Measurements from ENCODE around the gene MDM1. TPM values are rescaled to one million over a fixed set of nuclear protein-coding genes. Genes with fewer than 3 reads are reported as not detected.

Gene MDM1
- total and polyA plus RNA-seq, 2 experiments from 2014 or later = 13.6 to 18.9 TPM

- no peaks in the 10 kb centered on the region for H3K27me3 ChIP-seq (ENCODE audit: insufficient read depth)
- H3K36me3 ChIP-seq (ENCODE audit: insufficient read depth) = no peaks in the 10 kb centered on the region
- Mint-ChIP-seq H3K27ac (no peak overlapping the region), H3K36me3 (ENCODE audit: low read depth) (peaks cover 5% of the 10 kb centered on the region; the same call in 2 of the 3 replicates), H3K9me3 (peaks cover 16% of the 10 kb centered on the region), H3K4me3 (no peak overlapping the region), H3K4me1 (no peaks in the 10 kb centered on the region), H3K27me3 (ENCODE audit: insufficient read depth, low read depth, poor library complexity) (no peaks in the 10 kb centered on the region)
- peaks cover 8% of the 10 kb centered on the region; the same call in 1 of the 2 replicates for H3K9me2 ChIP-seq (ENCODE audit: insufficient read depth)
- H3K4me2 ChIP-seq = no peak overlapping the region
- DNase-seq (ENCODE audit: low spot score) = no peak
- H3K27ac ChIP-seq (ENCODE audit: low read depth) = no peak overlapping the region
- ATAC-seq = no peak
- H3K4me3 ChIP-seq = no peak overlapping the region
- peak overlapping the region; percentile 58; the same call in 1 of the 2 replicates for H2AFZ ChIP-seq
- no peaks in the 10 kb centered on the region for H3K79me2 ChIP-seq (replicated peaks; ENCODE audit: insufficient read depth)
- TF ChIP-seq CTCF (conservative IDR thresholded peaks at IDR 0.05; ENCODE audit: low read depth in 2 of 2) = no peak
- TF ChIP-seq ZNF331 (CRISPR knock-in tag; IDR thresholded peaks at IDR 0.05; ENCODE audit: low read depth) = no peak
- TF ChIP-seq REST (IDR thresholded peaks at IDR 0.05; ENCODE audit: unreplicated experiment) = no peak
- TF ChIP-seq POLR2AphosphoS5 (IDR thresholded peaks at IDR 0.05; ENCODE audit: low read depth) = no peak
- no peak for TF ChIP-seq EZH2 (IDR thresholded peaks at IDR 0.05; ENCODE audit: low read depth, unreplicated experiment)
- TF ChIP-seq ZNF462 (CRISPR knock-in tag; IDR thresholded peaks at IDR 0.05) = no peak
- TF ChIP-seq EZH2phosphoT487 (IDR thresholded peaks at IDR 0.05; ENCODE audit: unreplicated experiment) = no peak
- TF ChIP-seq STAT1 (IDR thresholded peaks at IDR 0.05; ENCODE audit: unreplicated experiment) = no peak
- no peak for TF ChIP-seq NANOG (IDR thresholded peaks at IDR 0.05; ENCODE audit: borderline replicate concordance)
- no peak for TF ChIP-seq ZNF114 (CRISPR knock-in tag; IDR thresholded peaks at IDR 0.05)
- no peak for TF ChIP-seq ETS1 (IDR thresholded peaks at IDR 0.05)
- no peaks in the 10 kb centered on the region for H3K4me1 ChIP-seq (ENCODE audit: insufficient read depth)
- no peaks in the 10 kb centered on the region for H4K20me1 ChIP-seq (replicated peaks; ENCODE audit: insufficient read depth)
- no peaks in the 10 kb centered on the region for H3F3A ChIP-seq (replicated peaks; ENCODE audit: low read depth)
These were observed 81.7 kb downstream of the MDM1 start for GRCh38 chr12:68250454-68250853.

Data from GM23338 (cell line).